NCI-H226 (cell line): Measurements from ENCODE around the gene FAM156B.
"Not testable (repeated sequence)": the region's sequence is repeated elsewhere in the genome, so short reads cannot be mapped to it uniquely, and the experiment has no call there.

Experiments
- DNase-seq: peaks from one replicate; pipeline ENCODE4 v3.0.0-alpha.2; 2015

The FAM156B gene

DNA sequence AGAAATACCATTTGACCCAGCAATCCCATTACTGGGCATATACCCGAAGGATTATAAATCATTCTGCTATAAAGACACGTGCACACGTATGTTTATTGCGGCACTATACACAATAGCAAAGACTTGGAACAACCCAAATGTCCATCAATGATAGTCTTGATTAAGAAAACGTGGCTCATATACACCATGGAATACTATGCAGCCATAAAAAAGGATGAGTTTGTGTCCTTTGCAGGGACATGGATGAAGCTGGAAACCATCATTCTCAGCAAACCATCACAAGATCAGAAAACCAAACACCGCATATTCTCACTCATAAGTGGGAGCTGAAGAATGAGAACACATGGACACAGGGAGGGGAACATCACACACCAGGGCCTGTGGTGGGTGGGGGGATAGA is 33.1 kb downstream of the FAM156B start:
- not testable (repeated sequence) for DNase-seq

DNA sequence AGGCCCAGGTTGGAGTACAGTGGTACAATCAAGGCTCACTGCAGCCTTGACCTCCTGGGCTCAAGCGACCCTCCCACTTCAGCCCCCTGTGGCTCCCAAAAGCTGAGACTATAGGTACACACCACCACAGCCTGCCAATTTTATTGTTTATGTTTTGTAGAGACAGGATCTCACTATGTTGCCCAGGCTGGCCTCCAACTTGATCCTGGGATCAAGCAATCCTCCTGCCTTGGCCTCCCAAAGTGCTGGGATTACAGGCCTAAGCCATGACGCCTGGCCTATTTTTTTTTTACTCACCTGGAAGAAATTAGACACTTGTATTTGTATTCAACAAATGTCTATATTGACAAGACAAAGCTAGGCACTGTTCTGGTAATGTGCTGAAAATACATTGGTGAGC is 36.1 kb downstream of the FAM156B start:
- DNase-seq: no peak

GRCh38 chrX:52933976-52934703 is 37.0 kb downstream of the FAM156B start:
- DNase-seq: no peak

DNA sequence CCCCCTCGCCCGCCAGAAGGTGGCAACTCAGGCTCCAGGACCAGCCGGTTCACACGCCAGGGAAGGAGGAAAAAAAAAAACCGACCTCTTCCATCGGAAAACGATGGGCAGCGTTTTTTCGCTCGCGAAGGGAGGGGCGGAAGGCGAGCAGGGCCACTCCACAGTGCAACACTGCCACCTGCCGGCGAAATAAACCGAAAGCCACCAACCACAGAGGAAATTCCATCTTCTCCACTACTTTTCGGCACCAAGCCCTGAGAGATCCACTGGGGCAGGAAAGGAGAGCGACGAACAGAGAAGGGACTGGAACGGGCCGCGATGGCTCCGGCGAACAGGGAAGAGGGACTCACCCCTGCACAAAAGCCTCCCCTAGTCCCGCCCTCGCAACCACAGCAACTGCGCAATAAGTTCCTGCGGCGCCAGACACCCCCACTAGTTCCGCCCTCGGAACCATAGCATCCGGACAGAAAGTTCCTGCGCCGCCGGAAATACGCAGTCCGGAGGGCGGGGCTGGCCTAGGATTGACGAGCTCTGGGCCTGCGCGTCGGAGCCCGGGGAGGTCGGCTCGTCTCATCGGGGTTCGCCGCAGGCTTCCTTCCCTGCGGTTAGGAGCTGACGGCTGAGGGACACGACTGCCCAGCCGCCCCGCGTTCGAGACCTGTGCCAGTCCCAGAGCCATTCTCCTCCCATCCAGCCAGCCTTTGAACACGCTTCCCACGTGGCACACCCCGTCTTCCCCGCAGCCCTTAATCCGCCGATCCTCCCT is 37.8 kb downstream of the FAM156B start:
- DNase-seq: peak; percentile 88

DNA sequence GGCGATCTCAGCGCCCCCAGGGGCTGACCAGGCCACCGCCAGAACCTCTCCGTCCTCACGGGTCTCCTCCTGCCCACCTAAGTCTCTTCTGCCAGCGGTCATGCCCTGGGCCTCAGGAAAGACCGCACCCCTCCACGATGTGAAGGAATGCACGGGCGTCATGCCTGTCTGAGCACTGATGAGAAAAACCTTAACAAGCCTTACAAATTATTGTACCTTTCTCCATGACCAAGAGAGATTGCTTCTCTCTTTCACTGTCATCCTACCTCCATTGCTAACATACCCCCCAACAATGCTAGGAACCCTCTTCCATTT is 38.3 kb downstream of the FAM156B start:
- not testable (repeated sequence) for DNase-seq

GRCh38 chrX:52940704-52941103 is 43.6 kb downstream of the FAM156B start:
- not testable (repeated sequence) for DNase-seq

DNA sequence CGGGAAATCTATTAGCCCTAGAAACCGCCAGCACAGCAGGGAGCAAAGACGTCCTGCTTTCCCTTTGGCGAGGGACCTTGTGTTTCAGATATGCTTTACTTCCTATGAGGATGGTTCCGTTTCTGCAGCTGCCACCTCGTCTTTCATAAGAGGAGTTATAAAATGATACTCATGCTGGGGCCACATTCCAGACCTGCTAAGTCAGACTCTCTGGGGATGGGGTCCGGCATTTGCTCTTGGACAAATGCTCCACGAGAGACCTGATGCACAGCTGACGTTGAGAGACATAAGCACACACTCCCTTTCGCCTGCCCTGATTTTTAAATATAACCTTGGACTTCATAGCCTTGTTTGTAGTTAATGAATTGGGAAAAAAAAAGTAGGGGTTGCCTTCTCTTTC is 44.6 kb downstream of the FAM156B start:
- not testable (repeated sequence) for DNase-seq

- DNase-seq: not testable (repeated sequence)
Measured at GRCh38 chrX:52945838-52946494, 48.8 kb downstream of the FAM156B start.

DNA sequence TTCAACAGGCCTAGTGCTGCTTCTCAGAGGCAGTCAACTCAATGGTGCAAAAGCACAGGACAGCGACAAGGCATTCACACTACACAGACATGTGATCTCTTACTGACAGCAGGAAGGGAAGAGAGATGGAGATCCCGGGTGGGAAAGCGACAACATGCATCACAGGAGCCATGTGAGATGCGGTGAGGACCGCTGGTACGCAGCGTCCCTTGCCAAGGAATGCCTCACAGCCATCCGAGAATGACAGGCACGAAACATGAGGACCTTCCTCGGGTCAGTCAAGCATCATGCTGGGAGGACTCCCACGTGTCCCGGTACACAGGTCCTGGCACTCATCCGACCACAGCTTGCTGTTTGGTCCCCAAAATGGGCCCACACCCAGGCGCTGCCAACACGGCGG is 50.4 kb downstream of the FAM156B start:
- DNase-seq: not testable (repeated sequence)

DNA sequence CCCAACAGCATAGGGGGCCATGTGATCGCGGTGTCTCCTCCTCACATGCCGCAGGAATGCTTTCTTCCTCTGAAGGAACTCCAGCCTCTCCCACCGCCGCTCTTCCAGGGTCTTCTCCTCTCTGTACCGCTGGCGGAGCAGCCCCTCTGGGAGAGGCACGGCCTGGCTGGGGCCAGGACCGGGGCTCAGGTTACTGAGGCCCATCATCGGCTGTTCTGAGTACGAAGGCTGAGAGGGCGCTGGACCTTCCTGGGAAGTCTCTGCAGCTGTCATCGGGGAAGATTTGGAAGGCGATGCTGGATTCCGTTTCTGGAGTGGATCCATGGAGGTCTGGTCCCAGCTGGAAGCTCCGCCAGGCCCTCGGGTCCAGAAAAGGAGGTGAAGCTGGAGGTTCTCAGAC is 51.1 kb downstream of the FAM156B start:
- DNase-seq: not testable (repeated sequence)

- DNase-seq: not testable (repeated sequence)
Measured at GRCh38 chrX:52949325-52949724, 52.2 kb downstream of the FAM156B start.

GRCh38 chrX:52949884-52950283 is 52.8 kb downstream of the FAM156B start:
- not testable (repeated sequence) for DNase-seq
